Activated T-helper 2 cell treated with anti-CD3 and anti-CD28 coated beads, Interferon-gamma antibody, Interleukin-2, Interleukin-4, amounts not matched to agents 10 μg/mL and 5 μg/mL and 100 μg/mL, durations not matched to agents 14 hours and 24 hours and 36 hours (primary cell): ENCODE data around the gene CACNA1D. TPM values are rescaled to one million over a fixed set of nuclear protein-coding genes. Genes with fewer than 3 reads are reported as not detected.
A peak's percentile ranks its signal among the peaks of the same experiment; 100 is the strongest.

ENCODE experiments used
- DNase-seq: peaks from one replicate; pipeline ENCODE4 v3.0.0; 2021; ENCODE audit warnings: low spot score
- H3K27ac Mint-ChIP-seq: one replicate; pipeline ENCODE4 v1.8.0; 2021; ENCODE audit warnings: mixed read lengths
- H3K27me3 Mint-ChIP-seq: one replicate; pipeline ENCODE4 v1.8.0; 2021; ENCODE audit warnings: low read depth, mixed read lengths
- H3K36me3 Mint-ChIP-seq: one replicate; pipeline ENCODE4 v1.8.0; 2021; ENCODE audit warnings: low read depth, mixed read lengths
- H3K4me1 Mint-ChIP-seq: one replicate; pipeline ENCODE4 v1.8.0; 2021; ENCODE audit warnings: low read depth, mixed read lengths
- H3K4me3 Mint-ChIP-seq: one replicate; pipeline ENCODE4 v1.8.0; 2021; ENCODE audit warnings: low read depth, mild to moderate bottlenecking, moderate library complexity, mixed read lengths
- H3K9me3 Mint-ChIP-seq: one replicate; pipeline ENCODE4 v1.8.0; 2021; ENCODE audit warnings: mixed read lengths
- intact Hi-C: fragments of 100-400 bp; cut with micrococcal nuclease; formaldehyde crosslinking; loops from one replicate; pipeline ENCODE4 v1.15.1; 2023
- total RNA-seq: library from RNA; stranded (reverse); gene quantifications from 2 replicates; pipeline ENCODE4 v1.2.3, GENCODE V29; 2022

CACNA1D gene
- total RNA-seq, 1 donor from 2014 or later = 9.3 TPM

- intact Hi-C loops = no loop called here
- Mint-ChIP-seq H3K27ac (no peak overlapping the region), H3K27me3 (peaks cover 12% of the 10 kb centered on the region), H3K4me1 (peaks cover 1% of the 10 kb centered on the region), H3K9me3 (no peaks in the 10 kb centered on the region), H3K36me3 (no peaks in the 10 kb centered on the region), H3K4me3 (no peak overlapping the region)
- DNase-seq = no peak
Measured at GRCh38 chr3:53800041-53800906, 305.9 kb downstream of the CACNA1D start.

GRCh38 chr3:53801319-53801718 is 306.9 kb downstream of the CACNA1D start:
- DNase-seq = no peak
- H3K36me3 Mint-ChIP-seq = no peaks in the 10 kb centered on the region
- peaks cover 1% of the 10 kb centered on the region for H3K4me1 Mint-ChIP-seq
- intact Hi-C loops = no loop called here
- no peak overlapping the region for H3K4me3 Mint-ChIP-seq
- no peak overlapping the region for H3K27ac Mint-ChIP-seq
- H3K9me3 Mint-ChIP-seq = no peaks in the 10 kb centered on the region
- H3K27me3 Mint-ChIP-seq = peaks cover 10% of the 10 kb centered on the region

GRCh38 chr3:53802256-53802880 is 308.0 kb downstream of the CACNA1D start:
- H3K4me3 Mint-ChIP-seq = no peak overlapping the region
- no peaks in the 10 kb centered on the region for H3K36me3 Mint-ChIP-seq
- peaks cover 2% of the 10 kb centered on the region for H3K4me1 Mint-ChIP-seq
- peaks cover 7% of the 10 kb centered on the region for H3K27me3 Mint-ChIP-seq
- intact Hi-C loops = no loop called here
- no peak for DNase-seq
- no peak overlapping the region for H3K27ac Mint-ChIP-seq
- H3K9me3 Mint-ChIP-seq = no peaks in the 10 kb centered on the region

GRCh38 chr3:53803124-53803815 is 308.9 kb downstream of the CACNA1D start:
- H3K27ac Mint-ChIP-seq = no peak overlapping the region
- DNase-seq = no peak
- H3K27me3 Mint-ChIP-seq = peaks cover 5% of the 10 kb centered on the region
- intact Hi-C loops = no loop called here
- no peaks in the 10 kb centered on the region for H3K36me3 Mint-ChIP-seq
- no peaks in the 10 kb centered on the region for H3K9me3 Mint-ChIP-seq
- no peak overlapping the region for H3K4me3 Mint-ChIP-seq
- peaks cover 2% of the 10 kb centered on the region for H3K4me1 Mint-ChIP-seq

- no peak overlapping the region for H3K4me3 Mint-ChIP-seq
- H3K27me3 Mint-ChIP-seq = peaks cover 5% of the 10 kb centered on the region
- H3K27ac Mint-ChIP-seq = no peak overlapping the region
- peaks cover 2% of the 10 kb centered on the region for H3K4me1 Mint-ChIP-seq
- H3K36me3 Mint-ChIP-seq = no peaks in the 10 kb centered on the region
- no peak for DNase-seq
- H3K9me3 Mint-ChIP-seq = no peaks in the 10 kb centered on the region
- intact Hi-C loops = no loop called here
Measured at GRCh38 chr3:53803816-53804695, 309.6 kb downstream of the CACNA1D start.

- Mint-ChIP-seq H3K4me3 (no peak overlapping the region), H3K27ac (peak overlapping the region; percentile 17), H3K4me1 (peaks cover 2% of the 10 kb centered on the region), H3K27me3 (peaks cover 5% of the 10 kb centered on the region), H3K36me3 (no peaks in the 10 kb centered on the region), H3K9me3 (no peaks in the 10 kb centered on the region)
- no peak for DNase-seq
- intact Hi-C loops = no loop called here
Measured at GRCh38 chr3:53804697-53805462, 310.5 kb downstream of the CACNA1D start.

- Mint-ChIP-seq H3K36me3 (no peaks in the 10 kb centered on the region), H3K27ac (peak overlapping the region; percentile 17), H3K4me1 (peaks cover 2% of the 10 kb centered on the region), H3K27me3 (peaks cover 5% of the 10 kb centered on the region), H3K4me3 (no peak overlapping the region), H3K9me3 (no peaks in the 10 kb centered on the region)
- DNase-seq = no peak
- intact Hi-C loops = no loop called here
Measured at GRCh38 chr3:53805463-53806159, 311.2 kb downstream of the CACNA1D start.

- no peaks in the 10 kb centered on the region for H3K9me3 Mint-ChIP-seq
- no peaks in the 10 kb centered on the region for H3K36me3 Mint-ChIP-seq
- H3K4me1 Mint-ChIP-seq = peaks cover 2% of the 10 kb centered on the region
- H3K27me3 Mint-ChIP-seq = peaks cover 5% of the 10 kb centered on the region
- H3K27ac Mint-ChIP-seq = no peak overlapping the region
- H3K4me3 Mint-ChIP-seq = no peak overlapping the region
- intact Hi-C loops = no loop called here
- no peak for DNase-seq
Measured at GRCh38 chr3:53806182-53807116, 312.0 kb downstream of the CACNA1D start.

- DNase-seq = no peak
- Mint-ChIP-seq H3K9me3 (no peaks in the 10 kb centered on the region), H3K27ac (no peak overlapping the region), H3K4me1 (peaks cover 2% of the 10 kb centered on the region), H3K4me3 (no peak overlapping the region), H3K36me3 (no peaks in the 10 kb centered on the region), H3K27me3 (peaks cover 5% of the 10 kb centered on the region)
- intact Hi-C loops = no loop called here
Measured at GRCh38 chr3:53807117-53807810, 312.9 kb downstream of the CACNA1D start.

- H3K4me1 Mint-ChIP-seq = peaks cover 2% of the 10 kb centered on the region
- no peaks in the 10 kb centered on the region for H3K9me3 Mint-ChIP-seq
- DNase-seq = no peak
- intact Hi-C loops = no loop called here
- no peak overlapping the region for H3K4me3 Mint-ChIP-seq
- H3K27ac Mint-ChIP-seq = no peak overlapping the region
- H3K27me3 Mint-ChIP-seq = peaks cover 5% of the 10 kb centered on the region
- H3K36me3 Mint-ChIP-seq = no peaks in the 10 kb centered on the region
Measured at GRCh38 chr3:53808496-53808895, 314.1 kb downstream of the CACNA1D start.
